Activated CD4-positive, CD25-positive, alpha-beta regulatory T cell (primary cell): ENCODE data around the gene BDP1.
"Not testable (repeated sequence)": the region's sequence is repeated elsewhere in the genome, so short reads cannot be mapped to it uniquely, and the experiment has no call there.

ENCODE experiments used
- DNase-seq, 4 experiments: peaks; one replicate each; lab custom pipeline; 2025; lab: John Stamatoyannopoulos, UW

BDP1 gene

DNA sequence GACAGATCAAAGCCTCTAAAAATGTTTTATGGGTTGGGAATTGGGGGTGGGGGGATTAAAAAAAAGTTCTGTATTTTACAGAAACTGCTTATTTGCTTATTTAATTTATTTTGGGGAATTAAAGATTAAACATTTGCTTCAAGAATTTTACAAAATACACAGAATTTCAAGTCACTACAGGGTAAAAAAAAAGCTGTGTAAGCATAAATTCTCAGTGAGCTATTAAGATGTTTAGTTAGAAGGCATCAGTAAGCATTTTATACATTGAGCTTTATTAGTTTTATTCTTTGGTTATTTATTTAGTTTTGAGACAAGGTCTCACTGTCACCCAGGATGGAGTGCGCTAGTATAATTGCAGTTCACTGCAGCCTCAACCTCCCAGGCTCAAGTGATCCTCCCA lies 5.2 kb downstream of the BDP1 start:
- DNase-seq = no peak

DNA sequence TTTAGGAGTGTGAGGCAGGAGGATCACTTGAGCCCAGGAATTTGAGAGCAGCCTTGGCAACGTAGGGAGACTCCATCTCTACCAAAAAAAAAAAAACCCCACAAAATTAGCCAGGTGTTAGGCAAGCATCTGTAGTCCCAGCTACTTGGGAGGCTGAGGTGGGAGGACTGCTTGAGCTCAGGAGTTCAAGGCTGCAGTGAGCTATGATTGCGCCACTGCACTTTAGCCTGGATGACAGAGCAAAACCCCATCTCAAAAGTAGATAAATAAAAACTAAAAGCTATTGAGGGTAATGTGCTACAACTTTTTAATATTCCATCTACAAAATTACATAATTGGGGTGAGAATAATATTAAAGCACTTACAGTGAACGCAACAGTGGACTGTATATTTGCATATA lies 5.9 kb downstream of the BDP1 start:
- DNase-seq = no peak

DNA sequence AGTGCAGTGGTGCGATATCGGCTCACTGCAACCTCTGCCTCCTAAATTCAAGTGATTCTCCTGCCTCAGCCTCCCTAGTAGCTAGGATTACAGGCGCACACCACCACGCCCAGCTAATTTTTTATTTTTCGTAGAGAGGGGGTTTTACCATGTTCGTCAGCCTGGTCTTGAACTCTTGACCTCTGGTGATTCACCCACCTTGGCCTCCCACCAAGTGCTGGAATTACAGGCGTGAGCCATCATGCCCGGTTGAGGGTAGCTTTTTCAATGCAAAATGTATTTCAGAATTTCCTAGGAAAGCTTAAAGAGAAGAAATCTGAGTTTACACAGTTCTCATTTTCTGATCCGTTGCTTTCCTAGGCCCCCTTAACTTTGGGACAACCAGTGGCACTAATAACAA lies 15.7 kb downstream of the BDP1 start:
- DNase-seq = no peak

DNA sequence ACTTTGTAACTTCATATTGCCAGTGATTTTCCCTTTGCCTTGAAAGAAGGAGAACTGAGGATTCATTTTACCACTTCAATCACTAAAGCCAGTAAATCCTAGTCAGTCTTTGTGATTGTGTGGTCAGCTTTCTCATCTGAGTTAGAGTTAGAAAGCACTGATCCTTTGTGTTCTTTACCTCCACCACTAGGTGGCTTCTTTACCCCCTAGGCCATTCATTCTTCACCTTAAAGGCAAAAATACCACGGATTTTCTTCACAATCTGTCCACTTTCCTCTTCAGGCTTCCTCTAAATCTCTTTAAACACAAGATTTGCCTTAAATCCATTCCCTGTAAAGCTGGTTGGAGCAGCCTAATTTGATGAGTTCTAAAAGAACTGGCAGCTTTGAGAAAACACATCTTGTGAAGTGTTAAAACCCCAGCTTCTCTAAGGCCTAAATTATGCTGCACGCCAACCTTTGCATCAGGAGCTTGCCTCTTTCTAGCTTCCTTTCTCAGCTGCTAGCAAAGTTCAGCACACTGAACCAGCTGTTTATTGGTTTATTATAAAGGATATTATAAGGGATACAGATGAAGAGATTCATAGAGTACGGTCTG lies 20.4 kb downstream of the BDP1 start:
- DNase-seq = no peak

DNA sequence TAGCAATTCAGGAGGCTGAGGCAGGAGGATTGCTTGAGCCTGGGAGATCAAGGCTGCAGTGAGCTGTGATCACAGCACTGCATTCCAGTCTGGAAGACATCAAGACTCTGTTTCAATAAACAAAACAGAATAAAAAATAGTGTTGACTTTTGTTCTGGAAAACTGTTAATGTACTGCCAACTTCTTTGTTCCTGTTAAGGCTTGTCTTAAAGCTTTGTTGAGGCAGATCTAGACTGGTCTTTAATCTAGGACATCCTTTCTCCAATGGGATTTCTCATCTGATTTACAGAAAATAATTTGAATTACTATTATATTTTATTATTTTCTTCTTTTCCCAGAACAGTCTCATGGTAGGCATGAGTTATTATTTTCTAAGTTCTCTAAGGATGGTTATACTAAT lies 26.0 kb downstream of the BDP1 start:
- no peak for DNase-seq

DNA sequence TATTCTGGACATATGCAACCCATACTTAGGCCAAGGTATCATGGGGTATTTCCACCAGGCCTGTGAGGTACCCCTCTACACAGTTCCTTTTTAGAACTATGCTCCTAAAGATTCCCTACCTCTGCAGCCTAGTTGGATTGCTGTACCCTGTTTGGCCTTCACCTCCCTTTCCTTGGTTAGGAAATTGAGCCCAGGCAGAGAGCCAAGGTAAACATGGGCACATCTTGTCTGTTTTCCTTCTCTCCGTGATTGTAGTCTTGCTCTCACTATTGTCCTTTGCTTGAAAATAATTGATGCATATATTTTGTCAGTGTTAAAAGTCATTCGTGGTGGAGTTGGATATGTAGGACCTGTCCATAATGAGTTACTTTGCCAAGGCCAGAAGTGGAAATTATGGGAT lies 26.7 kb downstream of the BDP1 start:
- no peak for DNase-seq

DNA sequence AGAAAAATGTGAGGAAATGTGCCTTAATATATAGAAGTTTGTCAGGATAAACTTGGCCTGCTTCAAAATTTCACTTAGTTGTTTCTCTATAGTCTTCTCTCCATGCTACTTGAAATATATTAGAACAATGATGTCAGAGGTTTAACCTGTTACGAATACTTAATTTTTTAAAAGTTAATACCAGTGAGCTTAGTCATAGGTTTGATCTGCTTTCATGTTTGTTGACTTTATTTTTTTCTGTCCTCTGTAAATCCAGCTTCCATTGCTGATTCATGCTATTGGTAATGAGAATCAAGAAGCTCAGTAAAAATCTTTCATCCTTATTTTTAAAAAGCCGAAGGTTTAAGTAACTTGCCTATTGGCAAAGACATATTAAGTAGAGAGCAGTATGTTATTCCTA lies 27.9 kb downstream of the BDP1 start:
- no peak for DNase-seq

DNA sequence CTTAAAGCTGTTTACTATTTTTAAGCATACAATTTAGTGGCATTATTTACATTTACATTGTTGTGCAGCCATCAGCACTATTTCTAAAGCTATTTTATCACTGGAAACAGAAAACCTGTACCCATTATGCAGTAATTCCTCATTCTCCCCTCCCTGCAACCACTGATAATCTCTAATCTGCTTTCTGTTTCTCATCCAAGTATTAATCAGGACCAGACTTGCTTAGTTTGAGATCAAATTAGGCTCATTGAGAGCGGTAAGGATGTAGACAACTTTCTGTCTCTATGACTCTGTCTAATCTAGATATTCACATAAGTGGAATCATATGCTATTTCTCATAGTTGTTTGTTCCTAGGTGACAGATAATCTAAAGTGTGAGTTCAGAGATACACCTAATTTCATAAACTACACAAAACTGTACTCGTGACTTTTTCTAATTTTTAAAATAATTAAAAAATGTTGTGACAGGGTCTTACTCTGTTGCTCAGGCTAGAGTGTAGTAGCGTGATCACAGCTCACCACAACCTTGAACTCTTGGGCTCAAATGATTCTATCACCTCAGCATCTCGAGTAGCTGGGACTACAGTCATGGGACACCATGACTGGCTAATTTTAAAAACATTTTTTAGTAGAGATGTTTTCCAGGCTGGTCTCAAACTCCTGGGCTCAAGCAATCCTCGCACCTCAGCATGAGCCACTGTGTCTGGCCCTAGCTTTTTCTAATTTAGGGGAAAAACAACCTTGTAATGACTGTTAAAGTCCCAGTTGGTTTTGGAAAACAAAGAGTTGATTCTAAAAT lies 37.6 kb downstream of the BDP1 start:
- DNase-seq = no peak

DNA sequence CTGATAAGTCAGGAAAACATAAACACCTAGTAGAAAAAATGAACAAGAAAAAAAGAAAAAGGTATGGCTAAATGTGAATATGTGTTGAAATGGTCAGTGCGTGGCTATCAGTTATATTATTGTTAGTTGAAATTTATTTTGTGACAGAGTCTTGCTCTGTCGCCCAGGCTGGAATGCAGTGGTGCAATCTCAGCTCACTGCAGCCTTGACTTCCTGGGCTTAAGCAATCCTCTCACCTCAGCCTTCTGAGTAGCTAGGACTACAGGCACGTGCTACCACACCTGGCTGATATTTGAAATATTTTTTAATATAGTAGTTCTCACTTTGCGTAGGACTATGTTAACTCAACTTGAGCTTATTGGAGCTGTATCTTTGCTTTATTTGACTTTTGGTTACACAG lies 38.8 kb downstream of the BDP1 start:
- not testable (repeated sequence) for DNase-seq

DNA sequence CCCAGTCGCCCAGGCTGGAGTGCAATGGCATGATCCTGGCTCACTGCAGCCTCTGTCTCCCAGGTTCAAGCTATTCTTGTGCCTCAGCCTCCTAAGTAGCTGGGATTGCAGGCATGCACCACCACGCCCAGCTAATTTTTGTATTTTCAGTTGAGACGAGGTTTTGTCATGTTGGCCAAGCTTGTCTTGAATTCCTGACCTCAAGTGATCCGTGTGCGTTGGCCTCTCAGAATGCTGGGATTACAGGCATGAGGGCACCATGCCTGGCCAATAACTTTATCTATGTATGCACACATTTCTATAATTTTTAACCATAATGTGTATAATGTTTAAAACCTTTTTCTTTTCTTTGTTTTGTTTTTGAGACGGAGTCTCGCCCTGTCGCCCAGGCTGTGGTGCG lies 43.3 kb downstream of the BDP1 start:
- DNase-seq = not testable (repeated sequence)

DNA sequence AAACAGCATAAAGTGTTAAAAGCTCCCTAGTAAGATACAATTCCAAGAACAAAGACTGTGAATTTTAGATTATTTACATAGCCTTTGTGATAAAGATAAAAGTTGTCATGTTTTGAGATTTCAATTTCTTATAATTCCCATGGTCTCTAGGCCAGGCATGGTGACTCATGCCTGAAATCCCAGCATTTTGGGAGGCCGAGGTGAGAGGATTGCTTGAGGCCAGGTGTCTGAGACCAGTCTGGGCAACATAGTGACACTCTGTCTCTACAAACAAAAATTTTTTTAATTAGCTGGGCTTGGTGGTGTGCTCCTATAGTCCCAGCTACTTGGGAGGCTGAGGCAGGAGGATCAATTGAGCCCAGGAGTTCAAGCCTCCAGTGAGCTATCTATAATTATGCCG lies 48.1 kb downstream of the BDP1 start:
- no peak for DNase-seq

DNA sequence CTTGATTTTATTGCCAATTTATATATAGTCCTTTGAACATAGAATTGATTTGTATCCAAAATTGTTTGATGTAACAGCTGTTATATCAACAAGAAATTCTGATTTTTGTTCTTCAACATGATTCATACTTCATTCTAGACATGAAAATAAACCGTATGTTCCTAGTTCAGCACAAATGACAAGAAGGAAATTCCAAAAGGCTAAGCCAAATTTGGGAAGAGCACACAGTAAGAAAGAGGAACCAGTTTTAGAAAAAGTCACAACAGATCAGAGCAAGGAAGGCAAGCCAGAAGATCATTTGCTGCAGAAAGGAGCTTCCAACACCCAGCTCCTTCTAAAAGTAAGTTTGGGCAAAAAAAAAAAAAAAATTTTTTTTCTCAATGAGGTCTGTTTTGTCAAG lies 66.7 kb downstream of the BDP1 start:
- DNase-seq = no peak

DNA sequence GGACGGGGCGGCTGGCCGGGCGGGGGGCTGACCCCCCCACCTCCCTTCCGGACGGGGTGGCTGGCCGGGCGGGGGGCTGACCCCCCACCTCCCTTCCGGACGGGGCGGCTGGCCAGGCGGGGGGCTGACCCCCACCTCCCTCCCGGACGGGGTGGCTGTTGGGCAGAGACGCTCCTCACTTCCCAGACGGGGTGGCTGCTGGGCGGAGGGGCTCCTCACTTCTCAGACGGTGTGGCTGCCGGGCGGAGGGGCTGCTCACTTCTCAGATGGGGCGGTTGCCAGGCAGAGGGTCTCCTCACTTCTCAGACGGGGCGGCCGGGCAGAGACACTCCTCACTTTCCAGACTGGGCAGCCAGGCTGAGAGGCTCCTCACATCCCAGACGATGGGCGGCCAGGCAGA lies 70.2 kb downstream of the BDP1 start:
- DNase-seq = not testable (repeated sequence)

DNA sequence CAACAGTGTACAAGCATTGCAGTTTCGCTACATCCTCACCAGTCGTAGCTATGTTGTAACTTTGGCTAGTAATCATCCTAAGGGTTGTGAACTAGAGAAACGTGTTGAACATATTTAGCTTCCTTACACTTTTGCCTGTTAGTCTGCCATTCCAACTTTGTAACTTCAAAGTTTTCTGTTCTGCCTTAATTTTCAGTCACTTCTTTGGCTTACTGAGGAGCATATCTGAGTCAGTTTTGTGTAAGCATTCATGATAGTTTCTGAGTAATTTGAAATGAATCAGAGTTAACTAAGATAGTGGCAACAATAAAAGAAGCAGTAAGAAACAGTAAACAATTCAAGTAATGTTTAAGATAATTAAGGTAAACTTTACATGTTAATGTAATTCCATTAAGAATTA lies 72.8 kb downstream of the BDP1 start:
- no peak for DNase-seq

DNA sequence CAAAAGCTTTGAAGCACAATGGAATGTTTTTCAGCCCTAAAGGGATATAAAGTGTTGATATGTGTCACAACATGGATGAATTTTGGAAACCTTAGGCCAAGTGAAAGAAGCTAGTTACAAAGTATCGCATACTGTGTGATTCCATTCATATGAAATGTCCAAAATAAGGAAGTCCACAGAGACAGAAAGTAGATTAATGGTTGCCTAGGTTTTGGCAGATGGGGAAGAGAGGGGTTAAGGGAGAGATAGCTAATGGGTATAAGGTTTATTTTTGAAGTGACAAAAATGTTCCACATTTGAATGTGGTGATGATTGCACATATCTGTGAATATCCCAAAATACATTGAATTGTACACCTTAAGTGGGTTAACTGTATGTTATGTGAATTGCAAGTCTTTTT lies 74.2 kb downstream of the BDP1 start:
- DNase-seq = no peak

DNA sequence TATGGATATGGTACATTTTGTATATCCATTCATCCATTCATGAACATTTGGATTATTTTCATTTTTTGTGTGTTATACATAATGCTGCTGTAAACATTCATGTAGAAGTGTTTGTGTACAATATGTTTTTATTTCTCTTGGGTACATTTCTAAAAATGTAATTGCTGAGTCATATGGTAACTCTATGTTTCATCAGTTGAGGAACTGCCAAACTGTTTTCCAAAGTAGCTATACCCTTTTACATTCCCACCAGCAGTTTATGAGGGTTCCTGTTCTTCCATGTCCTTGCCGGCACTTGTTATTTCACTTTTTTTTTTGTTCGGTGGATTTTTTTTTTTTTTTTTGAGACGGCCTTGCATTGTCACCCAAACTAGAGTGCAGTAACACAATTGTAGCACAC lies 77.7 kb downstream of the BDP1 start:
- DNase-seq = no peak

DNA sequence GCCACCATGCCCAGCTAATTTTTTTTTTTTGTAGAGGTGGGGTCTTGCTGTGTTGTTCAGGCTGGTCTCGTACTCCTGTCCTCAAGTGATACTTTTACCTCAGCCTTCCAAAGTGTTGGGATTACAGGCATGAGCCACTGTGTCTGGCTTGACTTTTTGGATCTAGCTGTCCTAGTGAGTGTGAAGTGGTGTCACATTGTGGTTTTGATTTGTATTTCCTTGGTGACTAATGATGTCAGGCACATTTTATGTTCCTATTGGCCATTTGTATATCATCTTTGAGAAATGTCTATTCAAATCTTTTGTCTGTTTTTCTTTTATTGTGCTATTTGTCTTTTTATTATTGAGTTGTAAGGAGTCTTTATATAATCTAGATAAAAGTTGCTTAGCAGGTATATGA lies 78.2 kb downstream of the BDP1 start:
- DNase-seq = no peak

DNA sequence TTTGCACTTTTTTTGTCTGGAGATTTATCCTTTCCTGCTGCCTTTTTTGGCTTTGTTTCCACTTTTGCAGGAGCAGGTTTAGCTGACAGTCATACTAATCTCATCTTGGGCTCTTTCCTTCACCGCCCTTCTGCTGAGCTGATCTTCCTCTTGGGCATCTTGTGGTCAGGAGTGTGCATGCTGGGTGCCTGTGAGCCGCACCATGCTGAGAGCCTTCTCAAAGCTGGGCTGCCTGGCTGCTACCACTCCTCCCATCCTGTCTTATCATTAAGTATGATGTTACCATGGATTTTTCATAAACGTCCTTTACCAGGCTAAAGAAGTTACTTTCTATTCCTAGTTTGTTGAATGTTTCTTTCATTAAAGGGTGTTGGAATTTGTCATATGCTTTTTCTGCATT lies 82.2 kb downstream of the BDP1 start:
- DNase-seq = no peak

DNA sequence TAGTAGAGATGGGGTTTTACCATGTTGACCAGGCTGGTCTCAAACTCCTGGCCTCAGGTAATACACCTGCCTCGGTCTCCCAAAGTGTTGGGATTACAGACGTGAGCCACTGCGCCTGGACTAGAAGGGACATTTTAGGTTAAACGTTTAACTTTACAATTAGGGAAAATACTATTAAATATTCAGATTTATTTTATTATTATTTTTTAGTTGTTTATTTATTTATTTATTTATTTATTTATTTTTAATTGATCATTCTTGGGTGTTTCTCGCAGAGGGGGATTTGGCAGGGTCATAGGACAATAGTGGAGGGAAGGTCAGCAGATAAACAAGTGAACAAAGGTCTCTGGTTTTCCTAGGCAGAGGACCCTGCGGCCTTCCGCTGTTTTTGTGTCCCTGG lies 95.4 kb downstream of the BDP1 start:
- DNase-seq = not testable (repeated sequence)

DNA sequence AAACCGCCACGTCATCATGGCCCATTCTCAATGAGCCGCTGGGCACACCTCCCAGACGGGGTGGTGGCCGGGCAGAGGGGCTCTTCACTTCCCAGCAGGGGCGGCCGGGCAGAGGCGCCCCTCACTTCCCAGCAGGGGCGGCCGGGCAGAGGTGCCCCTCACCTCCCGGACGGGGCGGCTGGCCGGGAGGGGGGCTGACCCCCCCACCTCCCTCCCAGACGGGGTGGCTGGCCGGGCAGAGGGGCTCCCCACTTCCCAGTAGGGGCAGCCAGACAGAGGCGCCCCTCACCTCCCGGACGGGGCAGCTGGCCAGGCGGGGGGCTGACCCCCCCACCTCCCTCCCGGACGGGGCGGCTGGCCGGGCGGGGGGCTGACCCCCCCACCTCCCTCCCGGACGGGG lies 96.1 kb downstream of the BDP1 start:
- DNase-seq = not testable (repeated sequence)

DNA sequence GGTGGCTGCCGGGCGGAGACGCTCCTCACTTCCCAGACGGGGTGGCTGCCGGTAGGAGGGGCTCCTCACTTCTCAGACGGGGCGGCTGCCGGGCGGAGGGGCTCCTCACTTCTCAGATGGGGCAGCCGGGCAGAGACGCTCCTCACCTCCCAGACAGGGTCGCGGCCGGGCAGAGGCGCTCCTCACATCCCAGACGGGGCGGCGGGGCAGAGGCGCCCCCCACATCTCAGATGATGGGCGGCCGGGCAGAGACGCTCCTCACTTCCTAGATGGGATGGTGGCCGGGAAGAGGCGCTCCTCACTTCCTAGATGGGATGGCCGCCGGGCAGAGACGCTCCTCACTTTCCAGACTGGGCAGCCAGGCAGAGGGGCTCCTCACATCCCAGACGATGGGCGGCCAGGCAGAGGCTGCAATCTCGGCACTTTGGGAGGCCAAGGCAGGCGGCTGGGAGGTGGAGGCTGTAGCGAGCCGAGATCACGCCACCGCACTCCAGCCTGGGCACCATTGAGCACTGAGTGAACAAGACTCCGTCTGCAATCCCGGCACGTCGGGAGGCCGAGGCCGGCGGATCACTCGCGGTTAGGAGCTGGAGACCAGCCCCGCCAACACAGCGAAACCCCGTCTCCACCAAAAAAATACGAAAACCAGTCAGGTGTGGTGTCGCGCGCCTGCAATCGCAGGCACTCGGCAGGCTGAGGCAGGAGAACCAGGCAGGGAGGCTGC lies 96.7 kb downstream of the BDP1 start:
- not testable (repeated sequence) for DNase-seq

DNA sequence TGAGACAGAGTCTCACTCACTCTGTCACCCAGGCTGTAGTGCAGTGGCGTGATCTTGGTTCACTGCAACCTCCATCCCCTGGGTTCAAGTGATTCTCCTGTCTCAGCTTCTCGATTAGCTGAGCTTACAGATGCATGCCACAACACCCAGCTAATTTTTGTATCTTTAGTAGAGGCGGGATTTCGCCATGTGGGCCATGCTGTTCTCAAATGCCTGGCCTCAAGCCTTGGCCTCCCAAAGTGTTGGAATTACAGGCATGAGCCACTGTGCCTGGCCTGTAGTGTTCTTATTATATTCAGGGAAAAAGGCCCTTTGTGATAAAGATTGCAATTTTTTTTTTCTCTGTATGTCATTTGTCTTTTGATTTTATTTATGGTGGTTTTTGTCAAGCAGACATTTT lies 107.7 kb downstream of the BDP1 start:
- no peak for DNase-seq

DNA sequence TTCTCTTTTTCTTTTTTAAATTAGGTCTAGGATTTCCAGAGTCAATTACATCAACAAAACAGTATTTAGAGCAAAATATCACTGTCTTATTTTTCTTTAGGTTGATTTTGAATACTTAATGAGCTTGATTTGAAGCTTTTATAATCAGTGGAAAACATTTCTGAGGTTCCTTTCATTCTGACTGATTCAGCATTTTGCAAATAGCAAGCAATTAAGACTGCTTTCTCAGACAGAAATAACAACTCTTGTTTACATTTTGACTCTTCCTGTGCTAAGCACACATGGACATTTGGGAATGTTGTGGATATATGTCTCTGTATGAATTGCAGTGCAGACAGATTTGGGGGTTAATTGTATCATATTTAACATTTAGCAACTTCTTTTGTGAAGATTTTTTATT lies 109.4 kb downstream of the BDP1 start:
- no peak for DNase-seq
